Psoas muscle (tissue), 8 donors: Measurements from ENCODE around the gene B4GALT6. TPM values are rescaled to one million over a fixed set of nuclear protein-coding genes. Genes with fewer than 3 reads are reported as not detected.

Experiments
- ATAC-seq, 4 donors: fragments of 200-7000 bp; cut with Tn5 transposase; one replicate each; pipeline ENCODE4 v1.9.1; 2020; ENCODE audit warnings: moderate library complexity in 3 of 4, mild to moderate bottlenecking in 2 of 4
- DNase-seq, 2 donors: peaks; one replicate each; pipeline ENCODE4 v3.0.0-alpha.2; 2020
- H3K27ac ChIP-seq: fragments of 200-600 bp; one replicate; pipeline ENCODE4 v1.8.0; 2022
- H3K27me3 ChIP-seq, 3 donors: fragments of 200-600 bp in 1 of 3; one replicate each; pipeline versions ENCODE4 v1.6.1 to v1.8.0; 2013 to 2022; ENCODE audit warnings: low read length in 2 of 3, mild to moderate bottlenecking in 2 of 3, moderate library complexity in 1 of 3; ENCODE audit not compliant: insufficient read depth in 3 of 3
- H3K36me3 ChIP-seq, 2 donors: fragments of 200-600 bp in 1 of 2; one replicate each; pipeline versions ENCODE4 v1.6.1 to v1.8.0; 2013 to 2022; ENCODE audit warnings: low read depth in 1 of 2, mild to moderate bottlenecking in 1 of 2, moderate library complexity in 1 of 2; ENCODE audit not compliant: insufficient read depth in 1 of 2
- H3K4me1 ChIP-seq: fragments of 200-600 bp; one replicate; pipeline ENCODE4 v1.8.0; 2022
- H3K4me3 ChIP-seq: fragments of 200-600 bp; one replicate; pipeline ENCODE4 v1.8.0; 2022; ENCODE audit warnings: mild to moderate bottlenecking
- H3K9me3 ChIP-seq: fragments of 200-600 bp; one replicate; pipeline ENCODE4 v1.8.0; 2022
- CTCF ChIP-seq: fragments of 200-600 bp; IDR thresholded peaks from one replicate; pipeline ENCODE4 v1.8.0; 2022; ENCODE audit warnings: antibody characterized with exemption
- WGBS, 3 donors: extraction: QIAGEN DNeasy Blood & Tissue Kit; methylation state at CpG; one replicate each; pipeline versions ENCODE4 v1.1.6 to v1.1.7; 2013; 5-methylcytosine and 5-hydroxymethylcytosine counted together
- intact Hi-C, 2 donors: fragments of 100-400 bp; cut with DNase I; formaldehyde crosslinking; loops; one replicate each; pipeline versions ENCODE4 v1.11.0 to v1.14.2; 2022
- polyA plus RNA-seq, 3 donors: library from polyadenylated mRNA; stranded (reverse); fragments of 200-250 nt; gene quantifications; one replicate each; pipeline ENCODE4 v1.2.3, GENCODE V29; 2013
- total RNA-seq, 4 donors: library from RNA; stranded (reverse); fragmentation: NEBNext Ultra II Directional in 2 of 4; extraction: Animal tissue kit (Norgen Biotek cat#: 25700) in 2 of 4; gene quantifications; one replicate each; pipeline versions ENCODE4 v1.2.1 to v1.2.4, GENCODE V29; 2021 to 2023
- donor health status: healthy with polysubstance abuse.
- donor health status: DM: no; HTN: no; CAD: no; lungs with moderate emphysema.
- donor health status: Bipolar disorder and iron deficiency.
- donor health status: healthy.
- donor health status: DM: yes; HTN: yes; CAD: no.
- donor health status: DM: no; HTN: no; CAD: no.
- donor health status: DM: no; HTN: no; CAD: no.
- donor health status: DM: yes; HTN: yes; CAD: no.

The B4GALT6 gene
- total and polyA plus RNA-seq, 7 donors = 0.98 to 13.3 (median 6.7) TPM

- Histone ChIP-seq H3K9me3 (no peaks in the 10 kb centered on the region), H3K36me3 (no peaks in the 10 kb centered on the region), H3K4me1 (peaks cover 9% of the 10 kb centered on the region), H3K4me3 (no peak overlapping the region), H3K27me3 (no peaks in the 10 kb centered on the region), H3K27ac (no peak overlapping the region)
- TF ChIP-seq CTCF = no peak
- intact Hi-C loops = no loop called here
- DNase-seq = no peak
- ATAC-seq = no peak
- WGBS, 3 donors = 89 to 94% (median 92%) methylated on average over 4 of the region's 4 CpGs
These were observed 39.0 kb downstream of the B4GALT6 start for GRCh38 chr18:31645411-31645810.

GRCh38 chr18:31643003-31643402 lies 41.4 kb downstream of the B4GALT6 start:
- no peak for TF ChIP-seq CTCF
- ATAC-seq = no peak
- Histone ChIP-seq H3K27ac (no peak overlapping the region), H3K9me3 (no peaks in the 10 kb centered on the region), H3K4me1 (peaks cover 4% of the 10 kb centered on the region), H3K36me3 (no peaks in the 10 kb centered on the region), H3K27me3 (no peaks in the 10 kb centered on the region), H3K4me3 (no peak overlapping the region)
- no peak for DNase-seq
- WGBS, 3 donors = 86 to 96% (median 92%) methylated on average over 4 of the region's 4 CpGs
- intact Hi-C loops = no loop called here

GRCh38 chr18:31637445-31637844 lies 46.9 kb downstream of the B4GALT6 start:
- Histone ChIP-seq H3K27me3 (no peaks in the 10 kb centered on the region), H3K9me3 (peaks cover 6% of the 10 kb centered on the region), H3K27ac (no peak overlapping the region), H3K4me3 (no peak overlapping the region), H3K4me1 (no peaks in the 10 kb centered on the region), H3K36me3 (no peaks in the 10 kb centered on the region)
- 96 to 99% (median 99%) methylated on average over 3 of the region's 3 CpGs for WGBS, 3 donors
- no peak for TF ChIP-seq CTCF
- intact Hi-C loops = loop anchor here in 1 of 2 donors (5.0 kb wide), 1 partner anchor 50 kb away; no protein-coding TSS in a partner anchor
- DNase-seq (no peak), ATAC-seq (no peak)

- TF ChIP-seq CTCF = no peak
- Histone ChIP-seq H3K4me3 (no peak overlapping the region), H3K27ac (no peak overlapping the region), H3K27me3 (no peaks in the 10 kb centered on the region), H3K36me3 (no peaks in the 10 kb centered on the region), H3K4me1 (no peaks in the 10 kb centered on the region), H3K9me3 (peaks cover 6% of the 10 kb centered on the region)
- intact Hi-C loops = loop anchor here in 1 of 2 donors (5.0 kb wide), 1 partner anchor 51 kb away; no protein-coding TSS in a partner anchor
- DNase-seq (no peak), ATAC-seq (no peak)
These were observed 48.0 kb downstream of the B4GALT6 start for GRCh38 chr18:31636387-31636786.

GRCh38 chr18:31634331-31634713 lies 50.1 kb downstream of the B4GALT6 start:
- no peaks in the 10 kb centered on the region for H3K4me1 ChIP-seq
- no peaks in the 10 kb centered on the region for H3K27me3 ChIP-seq
- no peak for DNase-seq
- intact Hi-C loops = no loop called here
- no peak for ATAC-seq
- H3K9me3 ChIP-seq = peaks cover 6% of the 10 kb centered on the region
- H3K36me3 ChIP-seq = no peaks in the 10 kb centered on the region
- TF ChIP-seq CTCF = no peak
- no peak overlapping the region for H3K4me3 ChIP-seq
- 68 to 78% (median 76%) methylated on average over 3 of the region's 3 CpGs for WGBS, 3 donors
- no peak overlapping the region for H3K27ac ChIP-seq
